ENCODE measurements around the gene SCN10A. TPM values are rescaled to one million over a fixed set of nuclear protein-coding genes. Genes with fewer than 3 reads are reported as not detected.
A peak's percentile ranks its signal among the peaks of the same experiment; 100 is the strongest.

Gene SCN10A
- total RNA-seq, 1 donor from 2014 or later: not detected

- DNase-seq: no peak
- peaks cover under 1% of the 10 kb centered on the region for H3K4me1 Mint-ChIP-seq (ENCODE audit: low read depth, unreplicated experiment)
- TF ChIP-seq, protein P1, sequence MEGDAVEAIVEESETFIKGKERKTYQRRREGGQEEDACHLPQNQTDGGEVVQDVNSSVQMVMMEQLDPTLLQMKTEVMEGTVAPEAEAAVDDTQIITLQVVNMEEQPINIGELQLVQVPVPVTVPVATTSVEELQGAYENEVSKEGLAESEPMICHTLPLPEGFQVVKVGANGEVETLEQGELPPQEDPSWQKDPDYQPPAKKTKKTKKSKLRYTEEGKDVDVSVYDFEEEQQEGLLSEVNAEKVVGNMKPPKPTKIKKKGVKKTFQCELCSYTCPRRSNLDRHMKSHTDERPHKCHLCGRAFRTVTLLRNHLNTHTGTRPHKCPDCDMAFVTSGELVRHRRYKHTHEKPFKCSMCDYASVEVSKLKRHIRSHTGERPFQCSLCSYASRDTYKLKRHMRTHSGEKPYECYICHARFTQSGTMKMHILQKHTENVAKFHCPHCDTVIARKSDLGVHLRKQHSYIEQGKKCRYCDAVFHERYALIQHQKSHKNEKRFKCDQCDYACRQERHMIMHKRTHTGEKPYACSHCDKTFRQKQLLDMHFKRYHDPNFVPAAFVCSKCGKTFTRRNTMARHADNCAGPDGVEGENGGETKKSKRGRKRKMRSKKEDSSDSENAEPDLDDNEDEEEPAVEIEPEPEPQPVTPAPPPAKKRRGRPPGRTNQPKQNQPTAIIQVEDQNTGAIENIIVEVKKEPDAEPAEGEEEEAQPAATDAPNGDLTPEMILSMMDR (IDR thresholded peaks at IDR 0.05; ENCODE audit: partially characterized antibody, unreplicated experiment): no peak
- H3K27me3 Mint-ChIP-seq (ENCODE audit: unreplicated experiment): no peaks in the 10 kb centered on the region
- no peaks in the 10 kb centered on the region for H3K36me3 Mint-ChIP-seq (ENCODE audit: unreplicated experiment)
- no peak overlapping the region for H3K4me3 Mint-ChIP-seq (ENCODE audit: unreplicated experiment)
- no peak overlapping the region for H3K27ac Mint-ChIP-seq (ENCODE audit: unreplicated experiment)
- no peaks in the 10 kb centered on the region for H3K9me3 Mint-ChIP-seq (ENCODE audit: unreplicated experiment)
Measured at GRCh38 chr3:38689346-38689745, 126.7 kb downstream of the SCN10A start.

DNA sequence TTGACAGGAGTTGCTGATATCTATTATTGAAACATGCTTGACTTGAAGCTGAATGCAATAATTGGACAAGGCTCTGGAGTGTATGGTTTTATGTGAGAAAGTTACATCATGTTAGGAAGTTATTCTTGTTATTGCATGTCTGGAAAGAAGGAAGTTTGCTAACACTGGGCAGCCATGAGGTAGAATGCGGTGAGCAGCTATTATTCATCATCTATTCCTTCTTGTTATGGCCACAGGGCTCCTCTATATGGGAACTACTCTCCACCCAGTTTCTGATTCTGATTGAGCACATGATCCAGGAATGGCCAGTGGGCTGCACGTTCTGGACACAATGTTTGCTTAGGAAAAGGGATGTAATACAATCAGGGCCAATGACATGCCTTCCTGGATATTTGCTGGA lies 128.7 kb downstream of the SCN10A start:
- H3K4me1 Mint-ChIP-seq (ENCODE audit: low read depth, unreplicated experiment): peaks cover 4% of the 10 kb centered on the region
- DNase-seq: no peak
- no peak overlapping the region for H3K27ac Mint-ChIP-seq (ENCODE audit: unreplicated experiment)
- no peaks in the 10 kb centered on the region for H3K36me3 Mint-ChIP-seq (ENCODE audit: unreplicated experiment)
- TF ChIP-seq, protein P1 (IDR thresholded peaks at IDR 0.05; ENCODE audit: partially characterized antibody, unreplicated experiment): no peak
- no peaks in the 10 kb centered on the region for H3K27me3 Mint-ChIP-seq (ENCODE audit: unreplicated experiment)
- H3K4me3 Mint-ChIP-seq (ENCODE audit: unreplicated experiment): no peak overlapping the region
- H3K9me3 Mint-ChIP-seq (ENCODE audit: unreplicated experiment): no peaks in the 10 kb centered on the region

GRCh38 chr3:38684546-38684945 lies 131.5 kb downstream of the SCN10A start:
- Mint-ChIP-seq H3K4me3 (ENCODE audit: unreplicated experiment) (no peak overlapping the region), H3K36me3 (ENCODE audit: unreplicated experiment) (no peaks in the 10 kb centered on the region), H3K27ac (ENCODE audit: unreplicated experiment) (no peak overlapping the region), H3K9me3 (ENCODE audit: unreplicated experiment) (peaks cover 5% of the 10 kb centered on the region), H3K27me3 (ENCODE audit: unreplicated experiment) (no peaks in the 10 kb centered on the region), H3K4me1 (ENCODE audit: low read depth, unreplicated experiment) (peaks cover 11% of the 10 kb centered on the region)
- TF ChIP-seq, protein P1 (IDR thresholded peaks at IDR 0.05; ENCODE audit: partially characterized antibody, unreplicated experiment): no peak
- no peak for DNase-seq

DNA sequence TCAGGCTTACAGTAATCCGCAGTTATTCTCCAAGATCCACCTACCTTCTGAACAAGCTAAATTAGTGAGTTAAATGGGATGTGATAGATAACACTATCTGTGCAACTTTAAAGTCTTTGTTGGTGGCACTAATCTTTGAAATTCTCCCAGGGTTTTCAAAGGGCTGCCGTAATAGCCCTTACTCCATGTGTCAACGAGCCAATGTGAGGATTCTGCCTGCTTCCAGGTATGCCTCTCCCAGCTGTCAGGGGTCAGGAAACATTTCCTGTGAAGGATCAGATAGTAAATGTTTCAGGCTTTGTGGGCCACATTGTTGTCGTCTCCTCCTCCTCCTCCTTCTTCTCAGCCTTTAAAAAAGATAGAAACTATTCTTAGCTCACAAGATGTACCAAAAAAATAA lies 146.3 kb downstream of the SCN10A start:
- TF ChIP-seq, protein P1 (IDR thresholded peaks at IDR 0.05; ENCODE audit: partially characterized antibody, unreplicated experiment): no peak
- Mint-ChIP-seq H3K9me3 (ENCODE audit: unreplicated experiment) (no peaks in the 10 kb centered on the region), H3K27me3 (ENCODE audit: unreplicated experiment) (no peaks in the 10 kb centered on the region), H3K27ac (ENCODE audit: unreplicated experiment) (no peak overlapping the region), H3K4me3 (ENCODE audit: unreplicated experiment) (no peak overlapping the region), H3K4me1 (ENCODE audit: low read depth, unreplicated experiment) (no peaks in the 10 kb centered on the region), H3K36me3 (ENCODE audit: unreplicated experiment) (no peaks in the 10 kb centered on the region)
- no peak for DNase-seq

DNA sequence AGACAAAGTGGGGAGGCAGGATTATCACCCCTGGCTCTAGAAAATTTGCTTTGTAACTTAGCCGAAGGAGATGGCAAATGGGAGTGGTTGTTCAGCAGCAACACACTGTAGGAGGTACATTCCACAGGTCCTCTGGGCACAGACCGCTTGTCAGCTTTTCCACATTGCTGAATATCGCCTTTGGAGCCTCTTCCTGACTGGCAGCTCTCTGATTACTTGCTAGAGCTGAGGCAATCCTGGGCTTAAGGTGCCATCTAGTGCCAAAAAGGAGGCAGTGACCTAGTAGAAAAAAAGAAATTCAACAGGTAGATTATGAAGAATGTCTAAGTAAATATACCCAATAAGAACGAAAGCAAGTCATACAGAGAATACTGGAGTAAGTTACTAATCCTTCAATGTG lies 153.5 kb downstream of the SCN10A start:
- TF ChIP-seq, protein P1 (IDR thresholded peaks at IDR 0.05; ENCODE audit: partially characterized antibody, unreplicated experiment): peak; percentile 17
- peaks cover 7% of the 10 kb centered on the region for H3K36me3 Mint-ChIP-seq (ENCODE audit: unreplicated experiment)
- H3K27ac Mint-ChIP-seq (ENCODE audit: unreplicated experiment): no peak overlapping the region
- no peaks in the 10 kb centered on the region for H3K27me3 Mint-ChIP-seq (ENCODE audit: unreplicated experiment)
- peaks cover 2% of the 10 kb centered on the region for H3K9me3 Mint-ChIP-seq (ENCODE audit: unreplicated experiment)
- no peak overlapping the region for H3K4me3 Mint-ChIP-seq (ENCODE audit: unreplicated experiment)
- DNase-seq: no peak
- no peaks in the 10 kb centered on the region for H3K4me1 Mint-ChIP-seq (ENCODE audit: low read depth, unreplicated experiment)

Data from glutamatergic neuron (in vitro differentiated cells).